Activated T-helper 17 cell treated with anti-CD3 and anti-CD28 coated beads, Interleukin-2, amount 50 U/mL, for 72 hours (primary cell): ENCODE data around the gene VAPB. TPM values are rescaled to one million over a fixed set of nuclear protein-coding genes. Genes with fewer than 3 reads are reported as not detected.

ENCODE experiments used
- ATAC-seq: fragments of 150-1000 bp; cut with Tn5 transposase; replicated peaks from 2 replicates; pipeline ENCODE4 v1.10.0; 2021; ENCODE audit warnings: mild to moderate bottlenecking, moderate library complexity
- H3K27ac Mint-ChIP-seq: one replicate; pipeline ENCODE4 v1.8.0; 2022; ENCODE audit warnings: mixed read lengths
- H3K27me3 Mint-ChIP-seq: one replicate; pipeline ENCODE4 v1.8.0; 2022; ENCODE audit warnings: mixed read lengths
- H3K36me3 Mint-ChIP-seq: one replicate; pipeline ENCODE4 v1.8.0; 2022; ENCODE audit warnings: low read depth, mild to moderate bottlenecking, mixed read lengths
- H3K4me1 Mint-ChIP-seq: one replicate; pipeline ENCODE4 v1.8.0; 2022; ENCODE audit warnings: mixed read lengths
- H3K4me3 Mint-ChIP-seq: one replicate; pipeline ENCODE4 v1.8.0; 2022; ENCODE audit warnings: mild to moderate bottlenecking, mixed read lengths
- H3K9me3 Mint-ChIP-seq: one replicate; pipeline ENCODE4 v1.8.0; 2022; ENCODE audit warnings: mixed read lengths
- total RNA-seq, 2 donors: library from RNA; stranded (reverse); gene quantifications; one replicate each; pipeline ENCODE4 v1.2.3, GENCODE V29; 2022

The VAPB gene
- total RNA-seq, 2 donors from 2014 or later = 43.2 to 48.2 TPM

DNA sequence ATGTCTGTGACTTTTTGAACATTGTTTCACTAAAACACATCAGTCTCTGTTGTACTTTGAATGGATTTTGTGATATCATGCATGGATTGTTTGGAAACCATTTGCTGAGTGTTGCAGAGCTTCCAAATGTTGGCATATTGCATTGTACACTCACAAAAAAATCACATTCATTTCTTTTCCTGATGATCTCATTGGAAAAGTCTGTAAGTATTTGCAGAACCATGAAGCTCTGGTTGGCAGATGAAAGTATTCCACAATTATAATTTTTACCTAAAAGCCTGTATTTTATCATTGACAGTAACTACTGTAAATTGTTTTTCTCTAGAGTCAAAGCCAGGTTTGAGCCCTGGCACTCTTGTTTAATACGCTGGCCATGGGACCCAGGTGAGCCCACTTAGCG, 42.1 kb downstream of the VAPB start:
- Mint-ChIP-seq H3K27ac (no peak overlapping the region), H3K4me1 (peaks cover 19% of the 10 kb centered on the region), H3K4me3 (no peak overlapping the region), H3K36me3 (peaks cover 53% of the 10 kb centered on the region), H3K9me3 (no peaks in the 10 kb centered on the region), H3K27me3 (no peaks in the 10 kb centered on the region)
- no peak for ATAC-seq

- ATAC-seq = no peak
- Mint-ChIP-seq H3K9me3 (no peaks in the 10 kb centered on the region), H3K27me3 (no peaks in the 10 kb centered on the region), H3K4me1 (peaks cover 22% of the 10 kb centered on the region), H3K27ac (peak overlapping the region; percentile 63), H3K4me3 (no peak overlapping the region), H3K36me3 (peaks cover 57% of the 10 kb centered on the region)
Measured at GRCh38 chr20:58432186-58432954, 43.3 kb downstream of the VAPB start.

GRCh38 chr20:58433029-58433647, 44.1 kb downstream of the VAPB start:
- Mint-ChIP-seq H3K4me1 (peaks cover 27% of the 10 kb centered on the region), H3K27ac (no peak overlapping the region), H3K27me3 (no peaks in the 10 kb centered on the region), H3K36me3 (peaks cover 64% of the 10 kb centered on the region), H3K4me3 (no peak overlapping the region), H3K9me3 (no peaks in the 10 kb centered on the region)
- ATAC-seq = no peak

DNA sequence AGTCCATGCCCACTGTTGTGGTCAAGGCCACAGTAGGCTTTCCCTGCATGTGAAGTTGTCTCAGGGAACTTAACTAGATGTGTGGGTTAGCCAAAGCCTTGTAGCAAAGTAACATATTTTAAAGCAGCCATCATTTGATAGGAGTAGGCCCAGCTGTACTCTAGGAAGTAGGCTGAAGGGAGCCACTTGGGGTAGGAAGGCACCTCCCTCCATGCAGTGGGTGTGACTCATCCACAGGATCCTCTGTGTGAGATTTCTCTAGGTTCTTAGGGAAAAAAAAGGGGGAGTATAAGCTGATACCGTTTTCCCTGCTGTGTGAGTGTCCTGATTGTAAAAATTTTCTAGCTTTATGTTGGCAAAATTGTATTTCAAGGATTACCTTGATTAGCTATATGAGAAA, 44.7 kb downstream of the VAPB start:
- no peak for ATAC-seq
- H3K4me3 Mint-ChIP-seq = no peak overlapping the region
- H3K9me3 Mint-ChIP-seq = no peaks in the 10 kb centered on the region
- no peaks in the 10 kb centered on the region for H3K27me3 Mint-ChIP-seq
- H3K27ac Mint-ChIP-seq = no peak overlapping the region
- H3K36me3 Mint-ChIP-seq = peaks cover 69% of the 10 kb centered on the region
- H3K4me1 Mint-ChIP-seq = peaks cover 24% of the 10 kb centered on the region

GRCh38 chr20:58434326-58434725, 45.3 kb downstream of the VAPB start:
- Mint-ChIP-seq H3K9me3 (no peaks in the 10 kb centered on the region), H3K4me3 (no peak overlapping the region), H3K27ac (no peak overlapping the region), H3K36me3 (peaks cover 75% of the 10 kb centered on the region), H3K4me1 (peaks cover 23% of the 10 kb centered on the region), H3K27me3 (no peaks in the 10 kb centered on the region)
- no peak for ATAC-seq

- no peak overlapping the region for H3K4me3 Mint-ChIP-seq
- no peak overlapping the region for H3K27ac Mint-ChIP-seq
- peaks cover 84% of the 10 kb centered on the region for H3K36me3 Mint-ChIP-seq
- peaks cover 23% of the 10 kb centered on the region for H3K4me1 Mint-ChIP-seq
- no peaks in the 10 kb centered on the region for H3K27me3 Mint-ChIP-seq
- H3K9me3 Mint-ChIP-seq = no peaks in the 10 kb centered on the region
- ATAC-seq = no peak
Measured at GRCh38 chr20:58435237-58435636, 46.2 kb downstream of the VAPB start.

GRCh38 chr20:58436868-58437645, 48.0 kb downstream of the VAPB start:
- Mint-ChIP-seq H3K4me3 (no peak overlapping the region), H3K27ac (no peak overlapping the region), H3K36me3 (peaks cover 86% of the 10 kb centered on the region), H3K9me3 (no peaks in the 10 kb centered on the region), H3K27me3 (no peaks in the 10 kb centered on the region), H3K4me1 (peaks cover 18% of the 10 kb centered on the region)
- ATAC-seq = peak; percentile 57

GRCh38 chr20:58438970-58439808, 50.2 kb downstream of the VAPB start:
- peaks cover 90% of the 10 kb centered on the region for H3K36me3 Mint-ChIP-seq
- no peak overlapping the region for H3K27ac Mint-ChIP-seq

DNA sequence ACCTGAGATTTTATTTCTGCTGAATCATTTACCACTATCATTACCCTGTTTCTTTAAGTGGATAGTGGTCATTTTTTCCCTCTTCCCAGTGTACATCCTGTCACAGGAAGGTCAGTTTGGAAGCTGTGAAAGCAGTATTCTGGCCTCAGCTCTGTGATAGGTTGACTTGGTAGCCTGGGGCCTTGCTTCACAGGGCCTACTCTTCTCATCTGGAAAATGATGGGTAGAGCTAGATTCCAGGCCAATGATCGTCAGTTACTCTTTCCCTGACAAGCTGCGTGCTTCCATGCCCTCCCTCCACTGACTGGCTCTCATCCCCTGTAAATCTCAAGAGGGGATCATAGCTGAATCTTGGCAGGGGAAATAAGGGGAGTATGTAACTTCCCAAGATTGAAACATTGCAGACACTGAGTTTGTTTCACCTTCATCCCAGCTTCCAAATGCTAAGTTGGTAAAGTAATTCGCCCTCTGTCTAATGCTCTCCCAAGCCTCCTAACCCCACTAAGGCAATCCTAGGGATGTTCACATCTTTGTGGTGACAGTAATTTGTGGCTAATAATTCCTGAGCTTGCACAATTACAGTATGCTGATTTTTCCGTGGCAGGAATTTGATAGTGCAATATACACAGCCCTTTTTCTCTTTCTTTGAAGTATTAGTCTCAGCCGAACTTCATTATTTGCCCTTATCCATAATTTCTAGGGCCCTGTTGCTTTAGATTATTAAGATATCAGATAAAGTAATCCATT, 51.2 kb downstream of the VAPB start:
- no peak overlapping the region for H3K27ac Mint-ChIP-seq
- H3K27me3 Mint-ChIP-seq = no peaks in the 10 kb centered on the region
- no peak for ATAC-seq
- H3K4me1 Mint-ChIP-seq = peaks cover 7% of the 10 kb centered on the region
- no peak overlapping the region for H3K4me3 Mint-ChIP-seq
- peaks cover 90% of the 10 kb centered on the region for H3K36me3 Mint-ChIP-seq
- no peaks in the 10 kb centered on the region for H3K9me3 Mint-ChIP-seq

More at GRCh38 chr20:58438970-58439808, 50.2 kb downstream of the VAPB start:
- H3K27me3 Mint-ChIP-seq = no peaks in the 10 kb centered on the region
- H3K4me3 Mint-ChIP-seq = no peak overlapping the region
- no peaks in the 10 kb centered on the region for H3K9me3 Mint-ChIP-seq
- peaks cover 7% of the 10 kb centered on the region for H3K4me1 Mint-ChIP-seq
- no peak for ATAC-seq

DNA sequence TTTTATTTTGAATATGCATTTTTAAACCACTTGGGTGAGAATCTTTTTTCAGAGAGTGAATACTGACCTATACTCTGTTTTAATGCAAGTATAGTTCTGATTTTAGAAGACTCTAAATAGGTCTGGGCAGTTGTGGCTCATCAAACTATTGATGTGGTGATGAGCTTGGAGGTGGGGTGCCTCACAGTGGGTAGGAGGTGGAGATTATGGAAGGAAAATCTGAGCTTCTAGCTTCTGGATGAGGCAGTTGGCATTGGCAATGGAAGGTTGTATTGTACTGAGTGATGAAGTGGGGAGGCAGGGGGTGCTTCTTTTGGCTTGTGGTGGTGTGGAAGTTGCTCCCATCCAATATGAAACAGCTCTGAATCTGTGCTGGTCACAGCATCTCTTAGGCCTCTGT, 52.7 kb downstream of the VAPB start:
- H3K27me3 Mint-ChIP-seq = no peaks in the 10 kb centered on the region
- peaks cover 93% of the 10 kb centered on the region for H3K36me3 Mint-ChIP-seq
- peak overlapping the region; percentile 23 for H3K27ac Mint-ChIP-seq
- ATAC-seq = no peak
- no peaks in the 10 kb centered on the region for H3K9me3 Mint-ChIP-seq
- H3K4me1 Mint-ChIP-seq = peaks cover 7% of the 10 kb centered on the region
- no peak overlapping the region for H3K4me3 Mint-ChIP-seq

- Mint-ChIP-seq H3K4me1 (no peaks in the 10 kb centered on the region), H3K9me3 (no peaks in the 10 kb centered on the region), H3K27ac (peak overlapping the region; percentile 25), H3K4me3 (no peak overlapping the region), H3K27me3 (no peaks in the 10 kb centered on the region), H3K36me3 (peaks cover 97% of the 10 kb centered on the region)
- no peak for ATAC-seq
Measured at GRCh38 chr20:58444746-58445255, 55.8 kb downstream of the VAPB start.

GRCh38 chr20:58446264-58446959, 57.4 kb downstream of the VAPB start:
- H3K36me3 Mint-ChIP-seq = peaks cover 97% of the 10 kb centered on the region
- no peaks in the 10 kb centered on the region for H3K4me1 Mint-ChIP-seq
- H3K4me3 Mint-ChIP-seq = no peak overlapping the region
- H3K9me3 Mint-ChIP-seq = no peaks in the 10 kb centered on the region
- H3K27me3 Mint-ChIP-seq = no peaks in the 10 kb centered on the region
- ATAC-seq = no peak
- no peak overlapping the region for H3K27ac Mint-ChIP-seq

- no peak overlapping the region for H3K27ac Mint-ChIP-seq
- peaks cover 97% of the 10 kb centered on the region for H3K36me3 Mint-ChIP-seq
- no peaks in the 10 kb centered on the region for H3K27me3 Mint-ChIP-seq
- H3K4me1 Mint-ChIP-seq = no peaks in the 10 kb centered on the region
- ATAC-seq = no peak
- H3K9me3 Mint-ChIP-seq = no peaks in the 10 kb centered on the region
- H3K4me3 Mint-ChIP-seq = no peak overlapping the region
Measured at GRCh38 chr20:58446960-58447265, 57.9 kb downstream of the VAPB start.
